Measurements from ENCODE around the gene SPATA33.
"Not testable (repeated sequence)": the region's sequence is repeated elsewhere in the genome, so short reads cannot be mapped to it uniquely, and the experiment has no call there.

SPATA33 gene

DNA sequence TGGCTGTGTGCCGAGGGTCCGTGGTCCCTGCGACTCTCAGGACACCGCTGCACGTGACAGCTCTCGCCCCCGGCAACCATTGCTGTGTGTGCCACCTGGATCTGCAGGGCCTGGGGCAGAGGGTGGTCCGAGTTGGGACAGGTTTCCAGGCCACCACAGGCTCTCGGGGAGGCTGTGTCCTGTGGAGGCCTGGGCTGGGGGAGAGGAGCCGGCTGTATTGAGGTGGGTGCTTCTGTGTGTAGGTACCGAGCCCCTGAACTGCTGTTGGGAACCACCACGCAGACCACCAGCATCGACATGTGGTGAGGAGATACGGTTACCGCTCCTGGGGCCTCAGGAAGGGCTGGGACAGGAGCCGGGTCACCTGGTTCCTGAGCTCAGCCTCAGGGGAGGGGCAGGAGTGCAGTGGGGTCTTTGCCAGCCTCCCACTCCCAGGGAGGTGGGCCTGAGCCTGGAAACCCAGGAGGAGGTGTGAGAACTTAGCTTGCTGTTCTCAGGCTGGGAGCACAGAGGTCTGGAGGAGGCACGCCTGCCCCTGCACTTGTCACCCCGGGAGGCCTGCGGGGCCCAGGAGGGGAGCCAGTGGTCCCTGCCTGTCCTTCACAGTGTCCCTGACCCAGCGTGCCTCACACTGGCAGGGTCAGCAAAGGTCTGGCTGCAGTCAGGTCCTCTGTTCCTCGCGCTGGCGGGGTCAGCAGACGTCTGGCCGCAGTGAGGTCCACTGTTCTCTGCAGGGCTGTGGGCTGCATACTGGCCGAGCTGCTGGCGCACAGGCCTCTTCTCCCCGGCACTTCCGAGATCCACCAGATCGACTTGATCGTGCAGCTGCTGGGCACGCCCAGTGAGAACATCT lies 36.5 kb downstream of the SPATA33 start:
- DNase-seq (ENCODE audit: low spot score) = no peak

DNA sequence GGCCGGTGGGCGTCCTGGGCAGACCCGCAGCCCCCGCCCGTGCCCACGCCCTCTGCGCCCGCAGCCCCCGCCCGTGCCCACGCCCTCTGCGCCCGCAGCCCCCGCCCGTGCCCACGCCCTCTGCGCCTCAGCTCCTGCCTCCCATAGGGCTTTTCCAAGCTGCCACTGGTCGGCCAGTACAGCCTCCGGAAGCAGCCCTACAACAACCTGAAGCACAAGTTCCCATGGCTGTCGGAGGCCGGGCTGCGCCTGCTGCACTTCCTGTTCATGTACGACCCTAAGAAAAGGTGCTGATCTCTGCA lies 37.1 kb downstream of the SPATA33 start:
- DNase-seq (ENCODE audit: low spot score) = not testable (repeated sequence)

- DNase-seq (ENCODE audit: low spot score) = no peak
These were observed 37.6 kb downstream of the SPATA33 start for GRCh38 chr16:89695086-89695874.

GRCh38 chr16:89695875-89696669 lies 38.4 kb downstream of the SPATA33 start:
- DNase-seq (ENCODE audit: low spot score) = no peak

DNA sequence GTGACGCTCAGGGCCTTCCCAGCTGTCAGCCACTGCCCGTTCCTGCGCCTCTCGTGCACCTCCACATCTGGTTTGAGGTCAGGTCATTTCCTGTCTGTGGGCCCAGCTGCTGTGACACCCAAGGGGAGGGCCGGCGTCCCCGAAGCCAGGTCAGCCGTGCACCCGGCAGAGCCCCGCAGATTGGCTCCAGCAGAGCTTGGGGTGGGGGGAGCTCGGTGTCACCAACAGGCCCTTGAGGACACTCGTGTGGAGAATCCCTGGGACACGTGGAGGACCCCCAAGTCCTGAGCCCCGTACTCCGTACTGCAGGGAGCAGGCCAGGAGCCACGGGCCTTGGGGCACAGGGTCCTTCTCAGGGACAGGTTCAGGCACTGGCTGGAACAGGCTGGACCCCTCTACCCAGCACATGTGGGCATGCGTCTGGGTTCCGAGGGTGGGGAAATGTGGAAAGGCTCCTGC lies 39.1 kb downstream of the SPATA33 start:
- no peak for DNase-seq (ENCODE audit: low spot score)

DNA sequence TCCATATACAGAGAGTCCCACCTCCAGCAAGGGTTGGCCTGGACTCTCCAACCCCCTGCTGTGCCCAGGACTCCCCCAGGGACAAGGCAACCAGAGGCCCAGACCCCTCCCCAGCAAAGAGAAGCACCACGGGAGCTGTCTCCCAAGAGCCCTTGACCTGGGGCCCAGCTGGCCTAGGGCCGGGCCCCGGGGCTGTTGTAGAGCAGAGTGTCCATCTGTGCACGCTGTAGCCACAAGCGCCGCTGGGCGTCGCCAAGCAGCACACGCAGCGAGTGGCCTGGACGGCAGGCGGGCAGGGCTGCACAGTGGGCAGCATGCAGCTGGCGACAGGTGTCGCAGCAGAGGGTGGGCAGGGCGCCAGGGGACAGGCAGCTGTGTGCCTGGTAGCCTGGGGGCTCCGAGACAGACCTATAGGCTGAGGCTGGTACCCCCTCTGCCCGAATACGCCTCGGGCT lies 39.6 kb downstream of the SPATA33 start:
- DNase-seq (ENCODE audit: low spot score) = no peak

GRCh38 chr16:89697616-89698331 lies 40.1 kb downstream of the SPATA33 start:
- no peak for DNase-seq (ENCODE audit: low spot score)

DNA sequence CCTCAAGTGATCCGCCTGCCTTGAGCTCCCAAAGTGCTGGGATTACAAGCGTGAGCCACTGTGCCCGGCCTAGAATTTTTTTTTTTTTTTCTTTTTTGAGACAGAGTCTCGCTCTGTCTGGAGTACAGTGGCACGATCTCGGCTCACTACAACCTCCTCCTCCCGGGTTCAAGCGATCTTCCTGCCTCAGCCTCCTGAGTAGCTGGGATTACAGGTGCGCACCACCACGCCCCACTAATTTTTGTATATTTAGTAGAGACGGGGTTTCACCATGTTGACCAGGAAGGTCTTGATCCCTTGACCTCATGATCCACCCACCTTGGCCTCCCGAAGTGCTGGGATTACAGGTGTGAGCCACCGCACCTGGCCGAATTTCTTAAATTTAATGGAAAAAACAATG lies 41.1 kb downstream of the SPATA33 start:
- not testable (repeated sequence) for DNase-seq (ENCODE audit: low spot score)

DNA sequence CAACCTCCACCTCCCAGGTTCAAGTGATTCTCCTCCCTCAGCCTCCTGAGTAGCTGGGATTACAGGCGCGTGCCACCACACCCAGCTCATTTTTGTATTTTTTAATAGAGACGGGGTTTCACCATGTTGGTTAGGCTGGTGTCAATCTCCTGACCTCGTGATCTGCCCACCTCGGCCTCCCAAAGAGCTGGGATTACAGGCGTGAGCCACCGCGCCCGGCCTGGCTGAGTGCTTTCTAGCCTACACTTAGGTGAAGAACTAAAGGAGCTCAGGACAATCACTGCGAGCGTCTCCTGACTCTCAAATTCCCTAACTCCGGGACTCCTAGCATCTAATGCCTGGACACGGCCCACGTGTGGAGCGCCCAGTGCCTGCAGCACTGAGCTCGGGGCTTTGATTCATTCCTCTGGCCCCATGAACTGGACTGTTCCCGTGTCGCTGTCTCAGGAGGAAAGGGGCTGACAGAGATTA lies 42.0 kb downstream of the SPATA33 start:
- not testable (repeated sequence) for DNase-seq (ENCODE audit: low spot score)

DNA sequence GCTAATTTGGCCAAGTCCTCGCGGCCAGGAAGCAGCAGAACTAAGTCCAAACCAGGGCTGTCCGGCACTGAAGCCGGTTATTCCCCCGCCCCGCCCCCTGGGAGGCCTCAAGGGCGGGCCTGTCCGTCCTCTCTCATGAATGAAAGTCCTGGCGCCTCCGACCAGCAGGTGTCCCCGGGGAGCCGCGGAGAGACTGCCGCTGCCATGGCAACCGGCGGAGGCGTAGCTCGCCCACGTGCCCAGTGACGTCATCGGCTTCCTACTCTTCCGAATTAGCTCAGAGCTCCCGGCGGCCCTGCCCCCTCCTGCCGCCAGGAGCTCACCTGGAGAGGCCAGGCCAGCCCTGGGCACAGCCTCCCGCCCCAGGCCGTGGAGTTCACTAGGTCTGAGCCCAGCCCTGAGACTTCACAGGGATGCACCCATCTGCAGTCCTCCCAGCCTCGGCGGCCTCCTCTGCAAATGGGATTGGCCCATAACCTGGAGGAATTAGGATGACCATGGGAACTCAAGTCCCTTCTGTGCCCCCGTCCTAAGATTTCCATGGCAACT lies 42.5 kb downstream of the SPATA33 start:
- DNase-seq (ENCODE audit: low spot score) = peak; percentile 91

DNA sequence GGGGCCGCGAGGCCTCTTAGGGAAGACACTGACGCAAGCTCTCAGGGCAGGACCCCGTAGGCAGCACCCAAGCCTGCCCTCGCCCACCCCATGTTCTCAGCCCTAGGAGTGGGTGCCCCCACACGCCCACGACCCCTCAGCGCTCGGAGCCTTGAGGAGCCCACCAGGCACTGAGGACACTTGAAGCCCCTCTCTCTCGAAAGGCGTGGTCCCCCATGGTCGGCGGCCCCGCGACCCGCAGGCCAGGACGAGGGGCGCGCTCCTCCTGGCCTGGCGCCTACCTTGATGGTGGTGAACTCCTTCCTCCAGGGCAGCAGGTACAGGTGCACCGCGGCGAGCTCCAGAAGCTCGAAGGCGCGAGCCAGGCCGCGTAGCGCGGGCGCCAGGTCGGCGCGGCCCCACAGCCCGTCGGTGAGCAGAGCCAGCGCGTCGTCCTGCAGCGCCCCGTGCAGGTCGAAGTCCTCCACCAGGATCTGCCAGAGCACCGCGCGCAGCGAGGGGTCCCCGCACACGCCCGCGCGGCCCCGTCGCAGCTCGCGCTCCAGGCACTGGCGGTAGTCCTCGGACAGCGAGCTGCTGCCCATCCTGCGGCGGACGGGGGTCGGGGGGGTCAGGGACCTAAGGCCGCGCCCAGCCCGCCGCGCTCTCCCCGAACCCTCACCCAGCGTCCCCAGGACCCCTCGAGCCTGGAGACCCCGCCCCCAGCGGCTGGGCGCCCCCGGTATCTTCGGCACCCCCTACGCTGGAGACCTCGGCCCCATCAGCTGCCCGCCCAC lies 43.2 kb downstream of the SPATA33 start:
- DNase-seq (ENCODE audit: low spot score) = peak; percentile 59

GRCh38 chr16:89701425-89702406 lies 44.1 kb downstream of the SPATA33 start, which contains the start of gene SPATA2L:
SPATA2L (minus strand) TSS chr16:89701705; CDS start chr16:89701232, 473 bp downstream.
- DNase-seq (ENCODE audit: low spot score) = peak; percentile 98

- DNase-seq (ENCODE audit: low spot score) = no peak
These were observed 46.6 kb downstream of the SPATA33 start for GRCh38 chr16:89704281-89704680.

DNA sequence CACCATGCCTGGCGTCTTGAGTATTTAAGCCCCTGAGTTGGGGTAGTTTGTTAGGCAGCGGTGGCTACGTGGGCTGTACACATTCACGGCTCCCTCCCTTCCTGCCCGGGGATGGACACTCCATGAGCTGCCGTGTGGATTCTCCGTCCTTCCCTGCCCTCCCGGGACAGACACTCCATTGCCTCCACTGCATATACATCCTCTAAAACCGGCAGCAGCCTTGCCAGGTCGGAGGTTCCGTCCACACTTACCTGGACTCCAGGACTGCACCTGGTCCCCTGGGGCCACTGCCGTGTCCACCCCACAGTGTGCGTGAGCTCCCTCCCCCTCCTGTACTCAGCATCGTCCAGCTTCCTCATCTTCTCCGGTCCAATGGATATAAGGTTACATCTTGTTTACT lies 47.4 kb downstream of the SPATA33 start:
- no peak for DNase-seq (ENCODE audit: low spot score)

- no peak for DNase-seq (ENCODE audit: low spot score)
These were observed 49.1 kb downstream of the SPATA33 start for GRCh38 chr16:89706518-89707260.

GRCh38 chr16:89707695-89708094 lies 50.1 kb downstream of the SPATA33 start:
- DNase-seq (ENCODE audit: low spot score) = no peak

GRCh38 chr16:89708481-89708931 lies 50.9 kb downstream of the SPATA33 start:
- no peak for DNase-seq (ENCODE audit: low spot score)

DNA sequence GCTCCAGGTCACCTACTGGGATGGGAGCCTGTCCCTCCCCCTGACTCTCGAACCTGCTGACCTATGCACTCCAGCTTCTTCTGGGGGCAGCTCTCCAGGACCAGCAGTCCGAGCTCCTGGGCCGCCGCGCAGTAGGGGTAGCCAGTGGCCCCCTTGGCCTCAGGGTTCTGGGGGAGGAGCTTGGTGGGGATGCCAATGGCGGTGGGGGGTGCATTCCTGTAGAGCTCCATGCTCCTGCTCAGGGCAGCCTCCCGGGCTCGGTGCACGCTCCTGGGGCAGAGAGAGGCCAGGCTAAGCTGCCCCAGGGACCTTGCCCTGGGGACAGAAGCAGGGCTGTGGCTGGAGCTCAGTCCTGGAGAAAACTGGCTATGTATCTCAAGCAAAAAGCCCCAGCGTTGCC lies 51.5 kb downstream of the SPATA33 start:
- DNase-seq (ENCODE audit: low spot score) = no peak
